Activated naive CD4-positive, alpha-beta T cell (primary cell): ENCODE data around the gene CANX.
A peak's percentile ranks its signal among the peaks of the same experiment; 100 is the strongest.
"Not testable (repeated sequence)": the region's sequence is repeated elsewhere in the genome, so short reads cannot be mapped to it uniquely, and the experiment has no call there.

Experiments
- DNase-seq, 4 experiments: peaks; one replicate each; lab custom pipeline; 2025; lab: John Stamatoyannopoulos, UW

The CANX gene

DNA sequence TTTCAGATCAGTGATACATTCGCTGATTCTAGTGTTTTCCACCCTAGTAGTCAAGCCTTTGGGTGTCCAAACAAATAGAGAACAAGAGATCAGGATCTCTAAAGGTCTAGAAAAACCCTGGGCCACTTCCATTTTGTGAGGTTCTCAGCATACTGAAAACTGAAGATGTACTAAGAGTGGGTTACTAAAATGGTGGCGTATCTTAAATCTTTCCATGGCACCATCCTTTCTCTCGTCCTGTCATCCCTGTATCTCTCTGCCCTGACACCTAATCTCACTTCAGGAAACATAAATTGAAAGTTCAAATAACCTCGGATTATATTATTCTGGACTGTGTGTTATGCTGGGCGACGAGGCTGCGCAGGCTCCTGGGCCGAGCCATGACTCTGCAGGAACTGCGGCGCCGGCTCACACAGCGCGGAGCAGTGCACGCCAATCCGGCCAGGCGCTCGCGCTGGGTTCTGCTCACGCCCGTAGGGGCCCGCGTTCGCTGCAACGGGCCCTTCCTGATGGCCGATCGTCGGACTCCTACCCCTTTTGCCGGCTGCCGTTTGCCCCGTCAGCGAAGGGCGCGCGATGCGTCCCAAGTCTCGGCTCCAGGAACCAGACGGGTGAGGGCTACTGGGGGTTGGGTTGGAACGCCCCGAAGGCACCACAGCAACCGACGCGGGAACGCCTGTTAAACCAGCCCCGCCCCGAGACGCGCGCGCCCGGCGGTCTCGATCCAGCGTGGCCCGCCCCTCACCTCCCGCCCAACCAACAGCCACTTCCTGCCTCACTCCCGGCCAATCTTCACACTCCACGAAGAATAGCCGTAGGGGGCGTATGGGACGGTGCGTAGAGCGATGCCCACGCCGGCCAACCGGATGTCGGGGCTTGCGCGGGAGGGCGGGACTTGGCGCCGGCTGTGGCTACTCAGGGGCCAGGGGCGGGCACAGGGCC is 503 bp upstream of the CANX start:
- DNase-seq, result peak; percentile 94 to 98 (median 97)

DNA sequence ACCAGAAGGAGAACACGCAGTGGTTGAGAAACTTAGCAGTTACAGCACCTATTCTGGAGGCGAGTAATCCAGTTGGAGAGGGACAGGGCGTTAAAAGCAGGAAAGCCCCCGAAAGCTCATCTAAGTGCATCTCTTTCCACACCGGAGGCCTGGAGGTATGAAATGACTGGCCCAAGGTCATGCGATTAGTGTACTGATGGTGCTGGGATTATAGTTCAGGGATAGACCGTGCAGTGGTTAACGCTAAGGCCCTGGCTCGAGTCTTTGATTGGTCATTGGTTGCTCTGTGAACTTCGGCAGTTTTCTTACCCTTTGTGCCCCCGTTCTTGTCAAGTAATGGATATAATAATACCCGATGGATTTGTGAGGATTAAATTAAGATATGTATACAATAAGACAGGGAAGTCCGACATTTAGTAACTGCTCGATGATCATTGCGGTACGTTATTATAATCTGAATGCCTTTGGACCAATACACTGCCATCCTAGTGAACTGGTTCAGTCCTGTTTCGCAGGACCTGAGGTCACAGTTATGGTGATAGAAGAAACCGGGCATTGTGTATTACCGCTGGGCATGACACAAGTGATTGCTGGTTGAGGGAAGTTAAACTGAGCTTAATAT is 960 bp downstream of the CANX start:
- no peak for DNase-seq

DNA sequence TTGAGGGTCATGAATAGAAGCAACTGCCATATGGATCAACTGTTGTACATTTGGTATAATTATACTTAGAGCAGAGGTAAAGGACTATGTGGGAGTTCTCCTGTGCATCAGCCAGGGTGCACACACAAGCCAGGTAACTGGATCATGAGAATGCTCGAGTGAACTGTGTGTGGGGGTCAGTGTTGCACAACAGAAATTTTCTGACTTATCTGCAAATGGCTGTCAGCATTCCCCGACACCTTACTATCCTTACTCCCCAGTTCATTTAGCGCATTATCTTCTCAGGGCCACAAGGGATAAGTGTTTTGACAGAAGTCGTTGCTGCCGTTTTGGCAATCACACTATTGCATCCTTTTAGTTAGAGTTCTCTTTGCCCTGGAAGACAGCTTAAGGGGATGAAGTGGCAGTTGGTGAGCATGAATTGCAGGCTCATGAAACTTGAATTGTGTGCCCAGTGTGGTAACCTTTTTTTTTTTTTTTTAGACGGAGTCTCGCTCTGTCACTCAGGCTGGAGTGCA is 1.7 kb downstream of the CANX start:
- no peak for DNase-seq

DNA sequence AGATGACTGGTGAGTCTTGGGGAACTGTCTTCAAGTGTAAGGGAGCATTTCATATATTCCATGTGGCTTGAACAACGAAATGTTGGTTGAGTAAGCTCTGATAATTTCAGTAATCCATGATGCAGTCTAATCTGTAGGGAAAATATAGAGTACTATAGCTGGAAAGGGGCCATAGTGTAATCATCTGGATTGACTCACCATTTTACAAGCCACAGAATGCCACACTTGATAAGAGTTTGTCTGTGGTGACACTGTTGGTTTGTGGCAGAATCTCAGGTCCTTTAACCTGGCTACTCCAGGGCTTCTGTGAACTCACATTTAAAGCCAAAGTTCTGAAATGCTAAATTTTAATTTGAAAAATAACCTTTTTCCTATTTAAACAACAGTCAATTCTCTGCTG is 17.5 kb downstream of the CANX start:
- no peak for DNase-seq

DNA sequence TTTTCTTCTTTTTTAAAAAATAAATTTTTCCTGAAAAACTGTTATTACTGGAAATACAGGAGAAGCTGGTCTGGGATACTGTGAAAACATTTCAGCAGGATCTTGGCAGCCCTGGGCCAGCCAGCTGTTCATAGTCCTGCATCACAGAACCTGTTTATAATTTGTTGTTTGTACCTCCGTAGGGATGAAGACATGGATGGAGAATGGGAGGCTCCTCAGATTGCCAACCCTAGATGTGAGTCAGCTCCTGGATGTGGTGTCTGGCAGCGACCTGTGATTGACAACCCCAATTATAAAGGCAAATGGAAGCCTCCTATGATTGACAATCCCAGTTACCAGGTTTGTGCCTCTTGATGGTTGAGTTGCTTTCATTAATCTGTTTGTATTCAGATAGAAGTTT is 21.5 kb downstream of the CANX start:
- DNase-seq, result no peak

DNA sequence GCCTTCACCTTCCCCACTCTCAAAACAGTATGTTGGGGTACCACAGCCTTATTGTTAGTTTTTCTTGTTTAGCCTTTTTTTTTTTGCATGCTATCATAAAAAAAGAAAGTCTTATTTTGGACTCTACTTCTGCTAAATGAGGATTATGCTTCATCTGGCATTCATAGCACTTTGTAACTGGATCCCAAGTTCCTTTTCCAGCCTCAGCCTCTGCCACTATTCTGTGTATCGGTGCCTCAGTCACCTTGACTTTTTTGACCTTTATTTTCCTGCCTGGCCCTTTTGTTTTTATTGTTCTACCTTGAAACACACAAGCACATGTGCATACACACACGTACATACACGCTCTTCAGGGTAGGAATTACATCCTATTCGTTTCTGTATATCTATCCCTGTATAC is 25.4 kb downstream of the CANX start:
- no peak for DNase-seq

DNA sequence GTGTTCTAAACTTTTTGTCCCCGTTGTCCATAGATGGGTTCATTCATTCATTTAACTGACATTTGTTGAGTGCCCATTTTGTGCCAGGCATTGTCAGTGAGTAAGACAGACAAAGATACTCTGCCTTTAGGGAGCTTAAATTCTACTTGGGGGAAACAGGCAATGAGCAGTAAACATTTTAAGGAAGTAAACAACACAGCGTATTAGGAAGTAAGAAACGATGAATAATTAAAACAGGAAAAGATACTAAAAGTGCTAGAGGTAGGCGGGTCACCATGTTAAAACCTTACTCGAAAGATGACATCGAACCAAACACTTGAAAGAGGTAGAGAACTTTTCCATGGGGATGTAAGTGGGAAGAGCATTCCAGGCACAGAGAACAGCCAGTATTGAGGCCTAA is 28.3 kb downstream of the CANX start:
- no peak for DNase-seq

DNA sequence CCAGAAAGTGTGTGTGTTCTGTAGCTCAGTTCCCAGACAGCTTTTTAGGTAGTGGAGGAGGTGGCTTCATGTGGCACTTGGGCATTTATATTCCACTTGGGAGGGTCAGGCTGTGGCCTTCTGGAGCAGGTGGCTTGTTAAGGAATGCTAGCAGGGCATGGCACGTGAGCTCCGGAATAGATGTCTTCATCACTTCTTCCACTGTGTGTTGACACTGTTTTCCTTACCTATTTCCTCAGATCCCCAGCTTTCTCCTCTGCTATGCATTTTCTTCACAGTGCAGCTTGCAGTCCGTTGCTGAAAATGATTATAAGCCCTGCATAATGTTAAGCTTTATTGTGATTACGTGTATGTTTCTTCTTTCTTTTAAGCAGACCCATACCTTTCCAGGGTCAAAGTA is 30.5 kb downstream of the CANX start:
- no peak for DNase-seq

DNA sequence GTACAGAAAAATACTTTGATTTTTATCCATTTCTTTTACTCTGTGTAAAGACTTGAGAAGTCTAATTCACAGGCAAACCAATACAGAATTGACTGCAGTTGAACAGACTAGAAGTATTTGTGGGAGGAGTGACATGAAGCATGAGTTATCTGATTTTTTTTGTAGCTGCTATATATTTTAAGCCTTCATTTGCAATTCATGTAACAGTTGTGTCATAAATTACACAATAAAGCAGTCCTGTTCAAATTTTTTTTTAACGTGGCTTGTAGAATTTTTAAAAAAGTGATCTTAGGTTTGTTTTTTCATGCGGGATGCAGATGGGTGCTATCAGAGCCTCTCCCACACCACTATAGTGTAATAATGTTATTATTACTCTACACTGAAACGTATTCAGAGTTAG is 31.0 kb downstream of the CANX start:
- DNase-seq, result no peak

DNA sequence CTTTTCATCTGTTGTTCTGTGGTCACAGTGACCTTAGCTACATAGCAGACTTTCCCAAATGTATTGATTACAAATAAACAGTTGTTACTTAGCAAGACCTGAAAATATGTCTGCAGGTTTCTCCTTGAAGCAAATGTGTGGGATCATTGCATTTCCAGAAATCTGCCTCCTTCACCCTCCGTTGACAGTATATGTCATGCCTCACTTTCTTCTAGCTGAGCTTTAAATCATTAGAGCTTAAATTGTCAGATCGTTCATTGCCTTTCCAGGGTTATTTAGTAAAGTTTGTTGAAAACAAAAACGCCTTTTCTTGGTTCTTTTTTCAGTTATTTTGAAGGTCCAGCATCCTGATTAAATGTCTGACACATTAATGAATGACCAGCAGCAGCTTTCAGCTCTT is 31.6 kb downstream of the CANX start:
- no peak for DNase-seq

DNA sequence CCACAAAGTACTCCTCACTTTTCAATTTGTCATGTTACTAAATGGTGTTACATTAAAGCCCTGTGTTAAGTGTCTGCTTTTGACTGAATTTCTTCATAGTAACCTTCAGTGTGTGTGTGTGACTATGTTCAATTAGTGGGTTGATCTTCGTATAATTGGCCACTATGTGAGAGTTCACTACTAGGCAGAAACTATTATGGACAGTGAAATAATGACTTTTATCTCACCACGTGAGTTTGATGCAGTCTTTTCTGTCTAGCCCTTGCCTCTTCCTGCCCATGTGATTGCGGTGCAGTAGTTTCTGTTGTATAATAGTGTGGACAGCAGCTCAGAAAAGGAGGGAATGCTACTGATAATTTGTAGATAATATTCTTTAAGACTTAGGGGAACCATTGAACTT is 32.1 kb downstream of the CANX start:
- DNase-seq, result no peak

DNA sequence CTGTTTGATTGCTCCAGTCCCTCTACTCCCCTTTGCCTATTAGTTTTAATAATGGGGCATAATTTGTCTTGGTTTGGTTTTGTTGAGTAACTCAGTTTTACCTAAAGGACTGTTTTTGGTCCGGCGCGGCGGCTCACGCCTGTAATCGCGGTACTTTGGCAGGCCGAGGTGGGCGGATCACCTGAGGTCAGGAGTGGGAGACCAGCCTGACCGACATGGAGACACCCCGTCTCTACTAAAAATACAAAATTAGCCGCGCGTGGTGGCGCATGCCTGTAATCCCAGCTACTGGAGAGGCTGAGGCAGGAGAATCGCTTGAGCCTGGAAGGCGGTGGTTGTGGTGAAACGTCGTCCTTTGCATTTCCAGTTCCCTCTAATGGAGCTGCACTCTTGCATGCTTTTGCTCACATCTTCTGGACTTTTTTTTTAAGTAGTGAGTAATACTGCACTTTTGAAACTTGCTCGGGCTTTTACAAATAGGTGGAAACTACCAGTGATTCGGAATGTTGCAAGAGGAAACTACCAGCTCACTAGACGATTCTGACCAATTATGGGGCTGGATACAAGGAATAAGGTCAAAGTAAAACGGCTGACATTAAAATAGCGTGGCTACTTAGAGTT is 33.1 kb downstream of the CANX start:
- no peak for DNase-seq

DNA sequence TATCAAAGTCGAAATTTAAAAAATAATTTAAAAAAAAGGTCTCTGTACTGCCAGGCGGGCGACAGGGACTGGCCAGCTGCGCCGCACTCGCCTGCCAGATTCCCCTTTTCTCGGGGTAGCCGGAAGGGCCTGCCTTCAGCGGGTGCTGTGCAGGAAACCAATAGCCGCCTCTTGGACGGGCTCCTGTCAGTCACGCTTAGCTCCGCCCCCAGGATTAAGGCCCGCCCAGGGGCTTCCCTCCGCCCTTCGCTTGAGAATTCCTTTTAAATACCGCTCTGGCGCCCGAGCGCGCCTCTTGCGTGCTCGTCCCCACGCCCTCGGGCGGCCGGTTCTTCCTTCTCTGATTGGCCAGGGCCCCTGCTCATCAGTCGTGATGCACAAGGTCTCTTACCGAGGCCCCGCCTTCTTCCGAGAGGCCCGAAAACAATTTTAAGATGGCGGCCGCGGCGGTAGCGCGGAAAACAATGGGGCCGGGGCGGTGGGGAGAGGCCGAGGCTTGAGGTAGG is 33.7 kb downstream of the CANX start, which contains the start of gene MAML1:
MAML1 (plus strand) TSS at position 411 of the 506 bp plus-strand sequence. CDS start 291 bp downstream, outside the sequence.
- peak; percentile 94 to 99 (median 98) for DNase-seq

DNA sequence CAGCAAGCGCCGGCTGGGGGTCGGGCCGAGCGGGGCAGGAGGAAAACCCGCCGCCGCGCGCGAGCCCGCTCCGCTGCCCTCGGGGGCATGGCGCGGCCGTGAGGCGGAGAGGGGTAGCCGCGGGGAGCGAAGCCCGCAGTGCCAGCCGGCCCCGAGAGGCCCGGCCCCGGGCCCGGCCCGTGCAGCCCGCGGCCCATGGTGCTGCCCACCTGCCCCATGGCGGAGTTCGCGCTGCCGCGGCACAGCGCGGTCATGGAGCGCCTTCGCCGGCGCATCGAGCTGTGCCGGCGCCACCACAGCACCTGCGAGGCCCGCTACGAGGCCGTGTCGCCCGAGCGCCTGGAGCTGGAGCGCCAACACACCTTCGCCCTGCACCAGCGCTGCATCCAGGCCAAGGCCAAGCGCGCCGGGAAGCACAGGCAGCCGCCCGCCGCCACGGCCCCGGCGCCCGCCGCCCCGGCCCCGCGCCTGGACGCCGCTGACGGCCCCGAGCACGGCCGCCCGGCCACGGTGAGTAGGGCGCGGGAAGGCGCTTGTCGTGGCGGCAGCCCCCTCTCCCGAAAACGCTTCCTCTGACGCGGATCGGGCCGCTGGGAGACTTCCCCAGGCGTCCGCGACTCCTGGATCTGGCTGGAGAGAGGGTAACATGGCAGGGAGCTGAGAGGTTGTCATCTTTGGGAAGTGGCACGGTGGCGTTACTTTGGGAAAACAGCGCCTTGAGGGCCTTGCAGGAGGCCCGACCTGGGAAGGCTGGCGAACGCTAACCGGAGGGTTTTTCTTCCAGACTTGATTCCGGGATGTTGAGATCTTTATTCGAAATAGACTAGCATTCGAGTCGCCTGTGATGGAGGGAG is 34.4 kb downstream of the CANX start:
- peak in 2 of 4 experiments; percentile 28 to 49 for DNase-seq

DNA sequence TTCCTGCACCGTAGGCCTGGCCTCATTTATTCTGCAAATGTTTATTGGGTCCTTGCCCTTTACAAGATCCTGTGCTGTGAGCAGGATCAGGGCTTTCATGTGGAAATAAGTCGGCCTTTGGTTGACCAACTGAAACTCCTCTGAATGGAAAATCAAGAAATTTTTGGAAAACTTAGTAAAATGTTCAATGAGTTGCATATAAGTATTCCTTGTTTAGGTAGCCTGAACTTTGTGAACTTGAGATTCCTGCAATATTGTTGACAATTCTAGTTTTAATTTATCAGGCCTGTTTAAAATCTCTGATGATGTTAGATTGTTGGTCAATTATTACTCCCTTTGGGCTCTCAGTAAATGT is 35.0 kb downstream of the CANX start:
- DNase-seq, result no peak

DNA sequence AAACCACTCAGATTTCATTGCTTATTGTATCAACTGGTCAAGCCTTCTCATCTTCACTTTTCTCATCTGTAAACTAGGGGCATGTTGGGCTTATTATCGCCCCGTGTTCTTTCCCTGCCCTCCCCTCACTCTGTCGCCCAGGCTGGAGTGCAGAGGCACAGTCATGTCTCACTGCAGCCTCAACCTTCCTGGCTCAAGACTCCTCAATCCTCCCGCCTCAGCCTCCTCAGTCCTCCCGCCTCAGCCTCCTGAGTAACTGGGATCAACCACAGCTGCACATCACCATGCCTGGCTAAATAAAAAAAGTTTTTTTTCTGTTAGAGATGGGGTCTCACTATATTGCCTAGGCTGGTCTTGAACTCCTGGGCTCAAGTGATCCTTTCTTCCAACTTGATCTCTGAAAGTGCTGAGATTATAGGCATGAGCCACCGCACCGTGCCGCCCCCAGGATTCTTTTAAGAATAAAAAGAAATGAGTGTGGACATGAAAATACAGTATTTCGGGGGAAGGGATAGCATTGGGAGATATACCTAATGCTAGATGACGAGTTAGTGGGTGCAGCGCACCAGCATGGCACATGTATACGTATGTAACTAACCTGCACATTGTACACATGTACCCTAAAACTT is 35.9 kb downstream of the CANX start:
- no peak for DNase-seq

DNA sequence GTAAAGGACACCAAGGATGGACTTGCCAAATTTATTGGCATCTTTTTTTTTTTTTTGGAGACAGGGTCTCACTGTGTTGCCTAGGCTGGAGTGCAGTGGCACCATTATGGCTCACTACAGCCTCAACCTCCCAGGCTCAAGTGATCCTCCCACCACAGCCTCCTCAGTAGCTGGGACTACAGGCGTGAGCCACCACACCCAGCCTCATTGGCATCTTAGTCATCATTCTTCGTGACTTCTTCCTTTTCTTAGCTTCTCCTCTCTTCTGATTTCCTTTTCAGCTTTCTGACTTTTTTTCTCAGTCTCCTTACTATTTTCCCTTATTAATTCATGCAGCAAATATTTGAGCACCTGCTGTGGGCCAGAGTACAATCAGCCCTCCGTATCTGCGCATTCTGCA is 40.0 kb downstream of the CANX start:
- DNase-seq, result no peak

DNA sequence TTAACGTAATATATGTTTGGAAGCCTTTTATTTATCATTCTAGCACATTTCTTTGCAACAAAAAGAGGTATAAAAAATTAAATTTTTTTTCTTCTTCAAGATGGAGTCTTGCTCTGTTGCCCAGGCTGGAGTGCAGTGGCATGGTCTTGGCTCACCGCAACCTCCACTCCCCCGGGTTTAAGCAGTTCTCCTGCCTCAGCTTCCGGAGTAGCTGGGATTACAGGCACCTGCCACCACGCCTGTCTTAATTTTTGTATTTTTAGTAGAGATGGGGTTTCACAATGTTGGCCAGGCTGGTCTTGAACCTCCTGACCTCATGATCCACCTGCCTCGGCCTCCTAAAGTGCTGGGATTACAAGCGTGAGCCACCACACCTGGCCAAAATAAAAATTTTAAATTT is 45.3 kb downstream of the CANX start:
- not testable (repeated sequence) for DNase-seq

DNA sequence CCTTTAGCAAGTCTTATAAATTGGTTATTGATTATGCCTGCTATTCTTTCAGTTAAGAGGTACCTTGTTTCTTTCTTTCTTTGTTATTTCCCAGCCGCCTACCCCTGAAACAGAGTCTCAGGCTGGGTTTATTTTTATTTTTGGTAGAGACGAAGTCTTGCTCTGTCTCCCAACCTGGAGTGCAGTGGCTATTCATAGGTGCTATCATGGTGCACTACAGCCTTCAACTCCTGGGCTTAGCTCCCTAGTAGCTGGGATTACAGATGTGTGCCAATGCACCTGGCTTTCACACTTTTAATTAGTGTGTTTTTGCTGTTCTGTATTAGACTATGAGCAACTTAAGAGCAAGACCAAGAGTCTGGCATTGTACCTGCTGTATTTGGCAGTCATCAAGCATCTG is 48.1 kb downstream of the CANX start:
- no peak for DNase-seq

DNA sequence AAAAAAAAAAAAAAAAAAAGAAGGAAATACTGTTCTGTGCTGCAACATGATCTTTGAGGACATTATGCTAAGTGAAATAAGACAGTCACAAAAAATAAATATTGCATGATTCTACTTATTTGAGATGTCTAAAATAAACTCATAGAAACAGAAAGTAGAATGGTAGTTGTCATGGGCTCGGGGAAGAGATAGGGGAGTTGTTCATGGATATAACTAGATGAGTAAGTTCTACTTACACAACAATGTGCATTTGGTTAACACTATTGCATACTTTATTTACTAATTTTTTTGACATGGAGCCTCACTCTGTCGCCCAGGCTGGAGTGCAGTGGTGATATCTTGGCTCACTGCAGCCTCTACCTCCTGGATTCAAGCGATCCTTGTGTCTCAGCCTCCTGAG is 49.0 kb downstream of the CANX start:
- DNase-seq, result no peak

DNA sequence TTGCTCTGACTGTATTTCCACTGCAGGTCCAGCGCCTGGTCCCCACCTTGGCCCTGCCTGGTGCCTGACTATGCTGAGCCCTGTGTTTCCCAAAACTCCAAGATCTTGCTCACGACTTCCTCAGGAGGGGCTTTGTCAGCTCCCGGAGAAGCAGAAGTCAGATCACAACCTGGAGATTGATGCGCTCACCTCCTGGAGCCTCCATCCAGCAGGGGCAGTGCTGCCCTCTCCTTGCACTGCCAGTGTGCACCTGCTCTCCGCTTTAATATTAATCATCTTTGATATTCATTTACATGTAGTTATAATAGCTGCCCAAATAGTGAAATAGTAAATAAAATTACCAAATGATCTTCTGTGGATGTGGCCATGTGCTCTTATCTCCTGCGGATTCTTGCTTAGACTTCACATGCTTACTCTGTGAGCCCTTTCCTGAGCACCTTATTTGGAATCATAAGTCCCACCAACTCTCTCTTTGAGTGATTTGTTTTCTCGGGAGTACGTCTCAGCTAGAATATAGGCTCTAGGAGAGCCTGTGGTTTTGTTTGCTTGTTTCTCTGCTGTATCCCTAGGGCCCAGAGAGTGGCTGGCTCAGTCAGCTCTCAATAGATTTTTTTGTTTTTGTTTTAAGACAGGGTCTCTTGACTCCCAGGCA is 51.2 kb downstream of the CANX start:
- no peak for DNase-seq
